Islet precursor cell (in vitro differentiated cells): Measurements from ENCODE around the gene ANKK1.

Source experiments
- DNase-seq: peaks from one replicate; pipeline ENCODE4 v3.0.0-alpha.2; 2018

ANKK1 gene

GRCh38 chr11:113377681-113378412, 9.7 kb upstream of the ANKK1 start:
- no peak for DNase-seq

DNA sequence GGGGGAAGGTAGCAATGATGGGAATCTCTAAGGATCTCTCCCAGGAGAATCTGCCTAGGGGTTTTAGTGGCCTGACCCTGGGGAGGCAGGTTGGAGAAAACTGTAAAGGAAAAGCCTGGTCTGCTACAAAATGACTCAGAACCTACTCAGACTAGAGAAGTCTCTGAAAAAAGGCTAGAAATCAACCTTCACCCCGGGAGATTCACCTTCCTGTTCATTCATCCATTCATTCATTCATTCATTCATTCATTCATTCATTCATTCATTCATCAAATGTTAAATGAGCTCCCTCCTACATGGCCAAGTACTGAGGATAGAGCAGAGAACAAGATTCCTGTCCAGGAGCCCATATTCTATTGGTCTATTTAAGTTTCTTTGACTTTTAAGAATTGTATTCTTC, 8.9 kb upstream of the ANKK1 start:
- DNase-seq = no peak

DNA sequence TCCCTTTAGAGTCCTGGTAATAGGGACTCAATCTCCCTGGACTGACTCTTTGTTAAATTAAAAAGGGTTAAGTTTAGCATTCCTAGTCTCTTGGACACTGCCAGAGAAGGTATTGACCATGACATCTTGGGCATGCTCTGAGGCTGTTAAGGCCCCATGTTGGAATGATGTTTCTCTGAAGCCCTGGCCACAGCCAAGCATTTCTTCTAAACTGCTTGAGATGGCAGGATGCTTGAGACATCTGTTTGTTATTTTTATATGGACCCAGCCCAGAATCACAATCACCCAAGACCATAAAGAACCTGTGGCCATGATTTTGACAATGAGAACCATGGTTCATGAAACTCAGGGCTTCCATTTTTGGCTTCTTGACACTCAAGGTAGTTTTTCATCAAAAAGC, 5.5 kb upstream of the ANKK1 start:
- DNase-seq = no peak

GRCh38 chr11:113384551-113384950, 3.0 kb upstream of the ANKK1 start:
- peak; percentile 97 for DNase-seq

- DNase-seq = no peak
Measured at GRCh38 chr11:113385749-113386148, 1.8 kb upstream of the ANKK1 start.

DNA sequence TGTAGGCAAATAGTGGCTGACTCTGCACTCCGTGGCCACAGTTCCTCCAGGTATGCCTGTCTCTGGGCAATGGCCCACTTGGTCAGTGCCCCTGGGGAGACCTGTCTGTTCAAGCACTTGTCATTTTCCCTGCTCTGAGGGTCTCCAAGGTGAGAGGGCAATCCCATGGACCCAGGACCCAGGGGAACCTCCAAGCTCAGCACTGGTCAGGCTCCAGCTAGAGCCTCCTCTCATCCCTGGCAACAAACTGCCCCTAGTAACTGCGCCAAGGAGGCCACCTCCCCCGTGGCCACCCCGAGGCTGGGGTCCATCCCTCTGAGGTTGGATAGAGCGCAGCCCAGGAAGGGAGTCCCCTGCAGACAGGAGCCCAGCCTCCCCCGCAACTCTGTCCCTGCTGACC, 713 bp upstream of the ANKK1 start:
- DNase-seq = no peak

GRCh38 chr11:113389272-113389671, 1.7 kb downstream of the ANKK1 start:
- DNase-seq = no peak

DNA sequence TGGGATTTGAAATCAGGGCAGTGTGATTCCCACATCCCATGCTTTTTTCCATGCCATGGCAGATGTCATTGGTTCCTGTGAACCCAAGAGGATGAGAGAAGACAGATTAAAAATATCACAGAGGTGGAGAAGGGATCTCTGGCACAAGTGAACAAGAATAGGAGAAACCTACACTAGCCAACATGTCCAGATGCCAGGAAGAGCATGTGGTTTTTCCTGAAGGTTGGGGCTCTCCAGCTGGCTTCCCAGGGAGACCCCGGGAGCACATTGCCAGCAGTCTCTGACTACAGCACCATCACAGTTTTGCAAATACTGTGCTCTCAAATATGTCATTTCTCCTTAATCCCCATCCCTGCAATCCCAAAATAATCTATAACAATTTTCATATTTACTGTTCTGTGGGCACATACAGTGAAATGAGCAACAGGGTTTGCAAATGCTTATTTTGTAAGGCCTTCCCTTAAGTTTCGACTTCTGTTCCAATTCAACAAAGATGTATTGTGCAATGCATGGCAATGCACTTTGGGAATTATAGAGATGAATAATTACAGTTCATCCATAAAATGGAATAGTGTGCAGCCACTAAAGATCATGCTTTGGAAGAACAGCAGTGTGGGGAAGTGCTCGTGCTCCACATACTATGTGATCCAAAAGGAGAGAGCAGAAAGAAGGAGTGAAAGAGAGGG, 4.8 kb downstream of the ANKK1 start:
- no peak for DNase-seq

DNA sequence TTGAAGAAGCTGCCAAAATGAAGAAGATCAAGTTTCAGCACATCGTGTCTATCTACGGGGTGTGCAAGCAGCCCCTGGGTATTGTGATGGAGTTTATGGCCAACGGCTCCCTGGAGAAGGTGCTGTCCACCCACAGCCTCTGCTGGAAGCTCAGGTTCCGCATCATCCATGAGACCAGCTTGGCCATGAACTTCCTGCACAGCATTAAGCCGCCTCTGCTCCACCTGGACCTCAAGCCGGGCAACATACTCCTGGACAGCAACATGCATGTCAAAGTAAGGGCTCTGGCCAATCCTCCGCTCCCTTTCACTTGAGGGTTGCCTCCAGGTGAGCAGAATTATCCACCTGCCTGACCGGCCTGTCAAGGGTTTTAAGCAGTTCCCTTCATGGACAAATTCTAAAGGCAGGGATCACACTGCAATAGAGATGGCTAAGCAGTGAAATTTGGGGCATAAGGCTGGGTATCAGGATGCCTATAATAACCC, 6.0 kb downstream of the ANKK1 start:
- DNase-seq = no peak

DNA sequence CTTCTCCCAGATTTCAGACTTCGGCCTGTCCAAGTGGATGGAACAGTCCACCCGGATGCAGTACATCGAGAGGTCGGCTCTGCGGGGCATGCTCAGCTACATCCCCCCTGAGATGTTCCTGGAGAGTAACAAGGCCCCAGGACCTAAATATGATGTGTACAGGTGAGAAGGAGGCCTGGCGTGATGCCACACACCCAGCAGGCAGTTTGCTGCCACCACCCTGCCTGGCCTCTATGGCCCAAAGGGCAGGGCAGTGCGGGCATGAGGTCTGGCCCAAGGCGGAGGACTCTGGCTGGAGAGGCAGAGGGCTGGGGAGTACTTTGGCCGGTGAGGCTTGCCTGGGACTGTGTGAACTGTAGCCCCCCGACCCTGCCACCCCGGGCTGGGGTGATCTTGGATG, 7.3 kb downstream of the ANKK1 start:
- no peak for DNase-seq

DNA sequence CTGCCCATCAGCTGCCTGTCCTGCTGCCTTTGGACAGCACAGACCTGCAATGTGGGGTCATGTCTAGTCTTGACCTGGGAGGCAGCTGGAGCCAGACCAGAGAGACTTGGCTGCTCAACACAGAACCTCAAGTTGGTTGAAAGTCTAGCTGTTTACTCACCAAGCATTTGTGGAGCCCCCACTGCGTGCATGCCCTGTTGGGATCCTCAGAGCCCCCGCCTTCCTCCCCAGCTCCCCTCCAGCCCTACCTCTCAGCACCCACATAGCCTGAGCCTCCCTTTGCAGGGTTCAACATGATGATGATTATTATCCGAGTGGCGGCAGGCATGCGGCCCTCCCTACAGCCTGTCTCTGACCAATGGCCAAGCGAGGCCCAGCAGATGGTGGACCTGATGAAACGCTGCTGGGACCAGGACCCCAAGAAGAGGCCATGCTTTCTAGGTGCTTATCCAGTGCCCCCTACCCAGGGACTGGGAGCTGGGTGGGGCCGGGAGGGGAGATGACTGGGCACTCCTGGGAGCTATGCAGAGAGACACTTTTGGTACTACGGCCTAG, 8.3 kb downstream of the ANKK1 start:
- DNase-seq = no peak

DNA sequence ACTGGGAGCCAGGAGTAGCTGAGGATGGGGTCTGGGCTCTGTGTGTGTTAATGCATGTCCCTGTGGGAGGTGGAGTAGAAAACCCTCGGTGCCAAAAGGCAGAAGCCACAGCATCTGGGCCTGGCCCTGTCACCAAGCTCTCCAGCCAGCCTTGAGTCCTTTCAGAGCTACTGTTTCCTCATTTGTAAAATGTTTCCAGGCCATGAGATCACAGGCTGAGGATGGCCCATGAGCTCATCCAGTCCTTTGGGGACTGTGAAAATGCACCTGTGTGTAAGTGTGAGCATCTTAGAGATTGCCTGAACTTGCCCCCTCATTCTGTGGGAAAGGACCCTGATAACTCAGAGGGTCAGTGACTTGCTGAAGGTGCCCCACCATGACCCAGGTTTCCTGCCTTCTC, 9.1 kb downstream of the ANKK1 start:
- no peak for DNase-seq

DNA sequence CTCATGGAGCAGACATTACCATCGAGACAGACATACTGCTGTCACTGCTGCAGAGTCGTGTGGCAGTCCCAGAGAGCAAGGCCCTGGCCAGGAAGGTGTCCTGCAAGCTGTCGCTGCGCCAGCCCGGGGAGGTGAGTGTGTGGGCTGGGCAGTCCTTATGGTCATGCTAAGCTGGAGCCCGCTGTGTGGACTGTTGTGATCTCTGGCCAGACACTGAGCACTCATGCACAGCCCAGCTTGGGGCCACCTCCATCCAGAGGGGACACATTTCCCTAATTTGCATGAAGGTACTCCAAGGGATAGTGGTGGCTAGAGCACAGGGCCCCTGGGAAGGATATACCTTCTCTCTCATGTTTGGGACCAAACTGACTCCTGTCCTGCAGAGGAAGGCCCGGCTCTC, 9.6 kb downstream of the ANKK1 start:
- DNase-seq = no peak

GRCh38 chr11:113397821-113398220, 10.2 kb downstream of the ANKK1 start:
- no peak for DNase-seq

GRCh38 chr11:113398669-113399430, 11.3 kb downstream of the ANKK1 start:
- DNase-seq = no peak

- DNase-seq = no peak
Measured at GRCh38 chr11:113400631-113401230, 13.2 kb downstream of the ANKK1 start.

GRCh38 chr11:113401718-113402117, 14.1 kb downstream of the ANKK1 start:
- DNase-seq = no peak

GRCh38 chr11:113404859-113405430, 17.4 kb downstream of the ANKK1 start:
- no peak for DNase-seq

DNA sequence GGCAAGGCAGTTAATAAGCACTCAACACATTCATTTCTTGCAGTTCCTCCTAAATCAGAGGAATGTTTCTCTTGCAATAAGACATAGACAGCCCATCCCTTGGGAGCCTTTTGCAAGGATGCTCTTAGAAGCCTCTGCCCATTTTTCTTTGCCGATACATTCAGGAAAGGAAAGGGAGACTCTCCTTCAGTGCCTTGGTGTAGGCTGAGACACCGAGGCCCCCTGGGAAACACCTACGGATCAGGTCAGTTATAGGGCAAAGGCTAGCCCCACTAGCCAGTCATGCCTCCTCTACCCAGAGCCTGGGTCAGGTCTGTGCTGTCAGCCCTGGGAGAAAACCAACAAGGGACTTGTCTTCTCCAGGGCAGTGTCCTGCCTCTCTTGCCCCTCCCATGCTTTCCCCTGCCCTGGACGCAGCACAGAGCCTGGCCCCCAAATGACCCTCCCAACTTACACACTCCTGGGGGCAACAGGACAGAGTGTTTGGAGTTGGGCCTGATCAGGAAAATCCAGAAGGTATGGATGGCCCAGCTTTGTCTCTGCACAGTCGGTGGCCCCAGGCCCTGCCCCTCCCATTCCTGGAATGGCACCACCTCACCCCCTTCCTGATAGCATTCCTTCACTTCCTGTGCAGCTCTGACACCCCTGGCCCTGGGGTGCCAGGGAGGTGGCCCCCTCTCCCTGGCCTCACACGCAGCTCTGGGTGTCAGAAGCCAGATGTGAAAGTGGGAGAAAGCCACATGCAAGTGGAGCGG, 18.3 kb downstream of the ANKK1 start:
- no peak for DNase-seq

DNA sequence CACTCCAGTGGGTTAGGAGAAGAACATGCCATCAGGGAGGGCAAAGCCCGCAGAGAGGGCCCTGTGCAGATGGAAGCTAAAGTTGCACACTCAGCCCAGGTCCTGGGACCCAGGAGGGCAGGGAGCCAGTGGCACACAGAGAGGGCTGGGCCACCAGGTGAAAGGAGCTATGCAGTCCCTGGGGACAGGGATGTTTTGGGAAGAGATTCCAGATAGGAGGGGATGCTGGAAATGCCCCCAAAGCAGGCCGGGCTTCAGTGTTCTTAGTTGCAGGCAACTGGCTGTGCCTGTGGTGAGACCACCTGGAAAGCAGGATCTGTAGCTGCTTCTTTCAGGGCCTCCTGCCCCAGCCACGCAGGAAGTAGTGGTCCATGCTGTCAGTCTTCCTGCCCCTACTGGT, 19.6 kb downstream of the ANKK1 start:
- no peak for DNase-seq

DNA sequence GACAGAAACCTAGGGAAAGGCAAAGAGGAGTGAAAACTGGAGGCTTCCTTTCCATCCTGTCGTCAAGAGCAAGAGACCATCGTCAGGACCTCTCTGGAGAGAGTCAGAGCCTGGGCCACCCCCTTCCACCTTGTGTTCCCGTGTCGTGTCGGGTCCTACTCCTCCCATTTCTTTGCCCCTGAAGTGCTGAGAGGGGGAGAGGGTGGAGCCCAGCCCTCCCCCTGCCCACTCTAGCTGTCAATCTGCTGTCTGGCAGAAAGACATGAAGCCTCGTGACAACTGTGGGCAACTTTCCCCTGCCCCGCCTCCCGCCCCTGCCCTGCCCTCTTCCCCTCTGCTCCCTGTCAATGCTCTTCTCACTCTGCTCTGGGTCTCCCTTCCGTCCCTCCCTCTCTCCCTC, 20.6 kb downstream of the ANKK1 start:
- DNase-seq = no peak

- DNase-seq = no peak
Measured at GRCh38 chr11:113408887-113409286, 21.3 kb downstream of the ANKK1 start.
